ENCODE data around the gene CCDC85B. TPM values are rescaled to one million over a fixed set of nuclear protein-coding genes. Genes with fewer than 3 reads are reported as not detected.

CCDC85B gene
- total RNA-seq, 1 experiment from 2014 or later: 55.3 TPM

DNA sequence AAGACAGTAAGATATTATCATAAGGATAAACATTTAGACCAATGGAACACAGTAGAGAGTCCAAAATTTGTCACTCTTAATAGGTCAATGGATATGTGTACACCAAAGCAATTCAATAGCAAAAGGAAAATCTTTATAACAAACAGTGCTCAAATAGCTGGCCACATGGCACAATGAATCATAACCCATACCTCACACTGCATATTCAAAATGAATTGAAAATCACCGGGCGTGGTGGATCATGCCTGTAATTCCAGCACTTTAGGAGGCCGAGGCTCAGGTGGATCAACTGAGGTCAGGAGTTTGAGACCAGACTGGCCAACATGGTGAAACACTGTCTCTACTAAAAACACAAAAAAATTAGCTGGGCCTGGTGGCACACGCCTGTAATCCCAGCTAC, 48.3 kb upstream of the CCDC85B start:
- Mint-ChIP-seq H3K27ac (no peak overlapping the region), H3K4me3 (no peak overlapping the region), H3K36me3 (no peaks in the 10 kb centered on the region), H3K4me1 (no peaks in the 10 kb centered on the region), H3K27me3 (ENCODE audit: low read depth) (peaks cover 3% of the 10 kb centered on the region), H3K9me3 (no peaks in the 10 kb centered on the region)
- ChIA-PET CTCF (interaction anchor here (1.7 to 2.7 kb wide), 3 partner anchors 10 to 62 kb away, joined by 4 to 9 read pairs (median 6); partner anchors contain the start of gene MUS81), POLR2A (no interaction called here)
- ATAC-seq (no peak), DNase-seq (ENCODE audit: low spot score) (no peak)
- TF ChIP-seq CREM (CRISPR knock-in tag; IDR thresholded peaks at IDR 0.05) (no peak), MYBL2 (CRISPR knock-in tag; IDR thresholded peaks at IDR 0.05) (no peak), FOXK1 (CRISPR knock-in tag; IDR thresholded peaks at IDR 0.05) (no peak), GABPB1 (CRISPR knock-in tag; IDR thresholded peaks at IDR 0.05) (no peak), GRHL2 (CRISPR knock-in tag; IDR thresholded peaks at IDR 0.05; ENCODE audit: insufficient replicate concordance, severe bottlenecking) (no peak), IRF2 (CRISPR knock-in tag; IDR thresholded peaks at IDR 0.05; ENCODE audit: borderline replicate concordance, low read depth) (no peak), GTF2I (CRISPR knock-in tag; conservative IDR thresholded peaks at IDR 0.05) (no peak), ZNF317 (CRISPR knock-in tag; IDR thresholded peaks at IDR 0.05; ENCODE audit: borderline replicate concordance, low read depth) (no peak)
- TF ChIP-seq, protein P1, sequence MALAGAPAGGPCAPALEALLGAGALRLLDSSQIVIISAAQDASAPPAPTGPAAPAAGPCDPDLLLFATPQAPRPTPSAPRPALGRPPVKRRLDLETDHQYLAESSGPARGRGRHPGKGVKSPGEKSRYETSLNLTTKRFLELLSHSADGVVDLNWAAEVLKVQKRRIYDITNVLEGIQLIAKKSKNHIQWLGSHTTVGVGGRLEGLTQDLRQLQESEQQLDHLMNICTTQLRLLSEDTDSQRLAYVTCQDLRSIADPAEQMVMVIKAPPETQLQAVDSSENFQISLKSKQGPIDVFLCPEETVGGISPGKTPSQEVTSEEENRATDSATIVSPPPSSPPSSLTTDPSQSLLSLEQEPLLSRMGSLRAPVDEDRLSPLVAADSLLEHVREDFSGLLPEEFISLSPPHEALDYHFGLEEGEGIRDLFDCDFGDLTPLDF (CRISPR knock-in tag; IDR thresholded peaks at IDR 0.05): no peak
- TF ChIP-seq, protein P2, sequence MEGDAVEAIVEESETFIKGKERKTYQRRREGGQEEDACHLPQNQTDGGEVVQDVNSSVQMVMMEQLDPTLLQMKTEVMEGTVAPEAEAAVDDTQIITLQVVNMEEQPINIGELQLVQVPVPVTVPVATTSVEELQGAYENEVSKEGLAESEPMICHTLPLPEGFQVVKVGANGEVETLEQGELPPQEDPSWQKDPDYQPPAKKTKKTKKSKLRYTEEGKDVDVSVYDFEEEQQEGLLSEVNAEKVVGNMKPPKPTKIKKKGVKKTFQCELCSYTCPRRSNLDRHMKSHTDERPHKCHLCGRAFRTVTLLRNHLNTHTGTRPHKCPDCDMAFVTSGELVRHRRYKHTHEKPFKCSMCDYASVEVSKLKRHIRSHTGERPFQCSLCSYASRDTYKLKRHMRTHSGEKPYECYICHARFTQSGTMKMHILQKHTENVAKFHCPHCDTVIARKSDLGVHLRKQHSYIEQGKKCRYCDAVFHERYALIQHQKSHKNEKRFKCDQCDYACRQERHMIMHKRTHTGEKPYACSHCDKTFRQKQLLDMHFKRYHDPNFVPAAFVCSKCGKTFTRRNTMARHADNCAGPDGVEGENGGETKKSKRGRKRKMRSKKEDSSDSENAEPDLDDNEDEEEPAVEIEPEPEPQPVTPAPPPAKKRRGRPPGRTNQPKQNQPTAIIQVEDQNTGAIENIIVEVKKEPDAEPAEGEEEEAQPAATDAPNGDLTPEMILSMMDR (IDR thresholded peaks at IDR 0.05): no peak
- TF ChIP-seq, protein P3, sequence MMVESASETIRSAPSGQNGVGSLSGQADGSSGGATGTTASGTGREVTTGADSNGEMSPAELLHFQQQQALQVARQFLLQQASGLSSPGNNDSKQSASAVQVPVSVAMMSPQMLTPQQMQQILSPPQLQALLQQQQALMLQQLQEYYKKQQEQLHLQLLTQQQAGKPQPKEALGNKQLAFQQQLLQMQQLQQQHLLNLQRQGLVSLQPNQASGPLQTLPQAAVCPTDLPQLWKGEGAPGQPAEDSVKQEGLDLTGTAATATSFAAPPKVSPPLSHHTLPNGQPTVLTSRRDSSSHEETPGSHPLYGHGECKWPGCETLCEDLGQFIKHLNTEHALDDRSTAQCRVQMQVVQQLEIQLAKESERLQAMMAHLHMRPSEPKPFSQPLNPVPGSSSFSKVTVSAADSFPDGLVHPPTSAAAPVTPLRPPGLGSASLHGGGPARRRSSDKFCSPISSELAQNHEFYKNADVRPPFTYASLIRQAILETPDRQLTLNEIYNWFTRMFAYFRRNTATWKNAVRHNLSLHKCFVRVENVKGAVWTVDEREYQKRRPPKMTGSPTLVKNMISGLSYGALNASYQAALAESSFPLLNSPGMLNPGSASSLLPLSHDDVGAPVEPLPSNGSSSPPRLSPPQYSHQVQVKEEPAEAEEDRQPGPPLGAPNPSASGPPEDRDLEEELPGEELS (CRISPR knock-in tag; IDR thresholded peaks at IDR 0.05): no peak
- TF ChIP-seq, protein P4, sequence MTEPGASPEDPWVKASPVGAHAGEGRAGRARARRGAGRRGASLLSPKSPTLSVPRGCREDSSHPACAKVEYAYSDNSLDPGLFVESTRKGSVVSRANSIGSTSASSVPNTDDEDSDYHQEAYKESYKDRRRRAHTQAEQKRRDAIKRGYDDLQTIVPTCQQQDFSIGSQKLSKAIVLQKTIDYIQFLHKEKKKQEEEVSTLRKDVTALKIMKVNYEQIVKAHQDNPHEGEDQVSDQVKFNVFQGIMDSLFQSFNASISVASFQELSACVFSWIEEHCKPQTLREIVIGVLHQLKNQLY (CRISPR knock-in tag; IDR thresholded peaks at IDR 0.05): no peak
- TF ChIP-seq, protein P5, sequence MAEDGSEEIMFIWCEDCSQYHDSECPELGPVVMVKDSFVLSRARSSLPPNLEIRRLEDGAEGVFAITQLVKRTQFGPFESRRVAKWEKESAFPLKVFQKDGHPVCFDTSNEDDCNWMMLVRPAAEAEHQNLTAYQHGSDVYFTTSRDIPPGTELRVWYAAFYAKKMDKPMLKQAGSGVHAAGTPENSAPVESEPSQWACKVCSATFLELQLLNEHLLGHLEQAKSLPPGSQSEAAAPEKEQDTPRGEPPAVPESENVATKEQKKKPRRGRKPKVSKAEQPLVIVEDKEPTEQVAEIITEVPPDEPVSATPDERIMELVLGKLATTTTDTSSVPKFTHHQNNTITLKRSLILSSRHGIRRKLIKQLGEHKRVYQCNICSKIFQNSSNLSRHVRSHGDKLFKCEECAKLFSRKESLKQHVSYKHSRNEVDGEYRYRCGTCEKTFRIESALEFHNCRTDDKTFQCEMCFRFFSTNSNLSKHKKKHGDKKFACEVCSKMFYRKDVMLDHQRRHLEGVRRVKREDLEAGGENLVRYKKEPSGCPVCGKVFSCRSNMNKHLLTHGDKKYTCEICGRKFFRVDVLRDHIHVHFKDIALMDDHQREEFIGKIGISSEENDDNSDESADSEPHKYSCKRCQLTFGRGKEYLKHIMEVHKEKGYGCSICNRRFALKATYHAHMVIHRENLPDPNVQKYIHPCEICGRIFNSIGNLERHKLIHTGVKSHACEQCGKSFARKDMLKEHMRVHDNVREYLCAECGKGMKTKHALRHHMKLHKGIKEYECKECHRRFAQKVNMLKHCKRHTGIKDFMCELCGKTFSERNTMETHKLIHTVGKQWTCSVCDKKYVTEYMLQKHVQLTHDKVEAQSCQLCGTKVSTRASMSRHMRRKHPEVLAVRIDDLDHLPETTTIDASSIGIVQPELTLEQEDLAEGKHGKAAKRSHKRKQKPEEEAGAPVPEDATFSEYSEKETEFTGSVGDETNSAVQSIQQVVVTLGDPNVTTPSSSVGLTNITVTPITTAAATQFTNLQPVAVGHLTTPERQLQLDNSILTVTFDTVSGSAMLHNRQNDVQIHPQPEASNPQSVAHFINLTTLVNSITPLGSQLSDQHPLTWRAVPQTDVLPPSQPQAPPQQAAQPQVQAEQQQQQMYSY (CRISPR knock-in tag; IDR thresholded peaks at IDR 0.05): no peak
- TF ChIP-seq, protein P6, sequence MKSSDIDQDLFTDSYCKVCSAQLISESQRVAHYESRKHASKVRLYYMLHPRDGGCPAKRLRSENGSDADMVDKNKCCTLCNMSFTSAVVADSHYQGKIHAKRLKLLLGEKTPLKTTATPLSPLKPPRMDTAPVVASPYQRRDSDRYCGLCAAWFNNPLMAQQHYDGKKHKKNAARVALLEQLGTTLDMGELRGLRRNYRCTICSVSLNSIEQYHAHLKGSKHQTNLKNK (CRISPR knock-in tag; IDR thresholded peaks at IDR 0.05): no peak

DNA sequence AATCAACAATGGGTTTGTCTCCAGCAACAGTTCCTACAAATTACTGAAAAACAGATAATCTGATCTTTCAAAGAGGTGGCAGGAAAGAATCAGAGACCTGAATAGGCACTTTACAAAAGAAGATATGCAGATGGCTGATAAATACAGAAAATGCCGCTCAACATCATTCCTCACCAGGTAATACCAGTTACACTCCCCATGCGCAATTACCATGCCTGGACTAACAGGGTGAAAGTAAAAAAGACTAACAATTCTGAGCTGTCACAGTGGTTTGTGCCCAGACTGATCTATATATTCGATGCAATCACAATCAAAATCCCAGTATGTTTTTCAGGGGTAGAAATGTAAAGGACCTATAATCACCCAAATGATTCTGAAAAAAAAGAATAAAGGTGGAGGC, 46.7 kb upstream of the CCDC85B start:
- Mint-ChIP-seq H3K9me3 (no peaks in the 10 kb centered on the region), H3K36me3 (no peaks in the 10 kb centered on the region), H3K4me1 (no peaks in the 10 kb centered on the region), H3K27me3 (ENCODE audit: low read depth) (peaks cover 13% of the 10 kb centered on the region), H3K4me3 (no peak overlapping the region), H3K27ac (no peak overlapping the region)
- ATAC-seq (no peak), DNase-seq (ENCODE audit: low spot score) (no peak)
- no peak for TF ChIP-seq TEAD4 (CRISPR knock-in tag; IDR thresholded peaks at IDR 0.05)
- TF ChIP-seq, protein P7, sequence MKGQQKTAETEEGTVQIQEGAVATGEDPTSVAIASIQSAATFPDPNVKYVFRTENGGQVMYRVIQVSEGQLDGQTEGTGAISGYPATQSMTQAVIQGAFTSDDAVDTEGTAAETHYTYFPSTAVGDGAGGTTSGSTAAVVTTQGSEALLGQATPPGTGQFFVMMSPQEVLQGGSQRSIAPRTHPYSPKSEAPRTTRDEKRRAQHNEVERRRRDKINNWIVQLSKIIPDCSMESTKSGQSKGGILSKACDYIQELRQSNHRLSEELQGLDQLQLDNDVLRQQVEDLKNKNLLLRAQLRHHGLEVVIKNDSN (CRISPR knock-in tag; IDR thresholded peaks at IDR 0.05): no peak
- no peak for TF ChIP-seq ESRRA (CRISPR knock-in tag; IDR thresholded peaks at IDR 0.05; ENCODE audit: borderline replicate concordance)
- CTCF ChIA-PET: interaction anchor here (0.6 to 2.7 kb wide), 6 partner anchors 8 to 64 kb away, joined by 3 to 9 read pairs (median 4); partner anchors contain the start of gene MUS81
- POLR2A ChIA-PET: no interaction called here
